K562 (cell line): ENCODE results near the gene EEFSEC. TPM values are rescaled to one million over a fixed set of nuclear protein-coding genes. Genes with fewer than 3 reads are reported as not detected.

Source experiments
- ATAC-seq: fragments of 200-7000 bp; cut with Tn5 transposase; 3 replicates; pipeline ENCODE4 v1.9.1; 2020; ENCODE audit warnings: moderate library complexity
- BruUV-seq: library from RNA; stranded (reverse); fragments of 400-500 nt; replicated peaks from 2 replicates; lab custom pipeline; 2021; lab: Mats Ljungman, UMichigan
- CTCF ChIA-PET: fragments of 300-600 bp; formaldehyde crosslinking; extraction: SDS; loops from one replicate; lab custom pipeline; 2021; ENCODE audit warnings: low intra/inter-chr PET ratio; lab: Yijun Ruan, JAX
- POLR2A ChIA-PET: fragments of 300-600, 350-650 bp; sonication (Branson Sonifier 250); formaldehyde crosslinking; extraction: SDS; loops from one replicate; lab custom pipeline; 2021; ENCODE audit warnings: antibody characterized with exemption, inconsistent platforms; lab: Yijun Ruan, JAX
- DNase-seq, 4 experiments: peaks; one replicate each; pipeline versions ENCODE4 v3.0.0 to v3.0.0-alpha.2; 2011 to 2018; ENCODE audit warnings: low spot score in 3 of 4, mixed read lengths in 3 of 4; ENCODE audit errors: extremely low read depth in 1 of 4
- FAIRE-seq: peaks from 2 replicates; lab custom pipeline; 2011; peaks lifted over from hg19 to GRCh38; lab: Jason Lieb, UNC
- H2AFZ ChIP-seq: 2 replicates; pipeline ENCODE4 v1.6.0; 2011; ENCODE audit warnings: low read depth, low read length, control low read depth, inconsistent platforms
- H3K27ac ChIP-seq: fragments of 200-600 bp; 3 replicates; pipeline ENCODE4 v1.8.0; 2011; ENCODE audit warnings: low read depth, mild to moderate bottlenecking, control low read depth, inconsistent platforms, low read length, moderate library complexity, mixed read lengths; ENCODE audit errors: extremely low read depth
- H3K27me3 ChIP-seq, 2 experiments: fragments of 300-600 bp in 1 of 2; 2 replicates in 1 of 2; 3 replicates in 1 of 2; pipeline versions ENCODE4 v1.6.0 to v1.8.0; 2011; ENCODE audit warnings: inconsistent platforms in 2 of 2, low read length in 2 of 2, mild to moderate bottlenecking in 1 of 2, mixed read lengths in 1 of 2, moderate library complexity in 1 of 2; ENCODE audit not compliant: control insufficient read depth in 2 of 2, insufficient read depth in 2 of 2
- H3K36me3 ChIP-seq: fragments of 300-600 bp; 3 replicates; pipeline ENCODE4 v1.8.0; 2011; ENCODE audit warnings: mild to moderate bottlenecking, low read length, inconsistent platforms; ENCODE audit not compliant: control insufficient read depth, insufficient read depth
- H3K4me1 ChIP-seq, 2 experiments: fragments of 200-600 bp in 1 of 2; replicated peaks in 1 of 2; 2 replicates in 1 of 2; 3 replicates in 1 of 2; pipeline versions ENCODE4 v1.5.1 to v1.8.0; 2011; ENCODE audit warnings: inconsistent platforms in 2 of 2, low read length in 2 of 2, mild to moderate bottlenecking in 1 of 2, mixed read lengths in 1 of 2, moderate library complexity in 1 of 2; ENCODE audit not compliant: control insufficient read depth in 2 of 2, insufficient read depth in 2 of 2
- H3K4me2 ChIP-seq: 2 replicates; pipeline ENCODE4 v1.6.1; 2011; ENCODE audit warnings: low read length, control low read depth, inconsistent platforms, mixed read lengths; ENCODE audit not compliant: insufficient read depth
- H3K4me3 ChIP-seq: fragments of 200-600 bp; sonication (generic), shearing (Covaris generic); 2 replicates; pipeline ENCODE4 v1.5.1; 2016; ENCODE audit warnings: control low read depth, inconsistent platforms
- H3K79me2 ChIP-seq: fragments of 200-600 bp; 3 replicates; pipeline ENCODE4 v1.8.0; 2011; ENCODE audit warnings: low read length, inconsistent platforms; ENCODE audit not compliant: control insufficient read depth, insufficient read depth
- H3K9ac ChIP-seq, 2 experiments: 2 replicates each; pipeline versions ENCODE4 v1.6.0 to v1.6.1; 2011; ENCODE audit warnings: low read depth in 2 of 2, low read length in 2 of 2, control low read depth in 1 of 2, inconsistent platforms in 1 of 2, mild to moderate bottlenecking in 1 of 2, mixed read lengths in 1 of 2; ENCODE audit not compliant: insufficient read depth in 1 of 2
- H3K9me1 ChIP-seq: one replicate; pipeline ENCODE4 v1.6.0; 2011; ENCODE audit warnings: inconsistent platforms, mild to moderate bottlenecking, low read length, moderate library complexity; ENCODE audit not compliant: control insufficient read depth, insufficient read depth
- H3K9me3 ChIP-seq: replicated peaks from 2 replicates; pipeline ENCODE4 v1.5.1; 2011; ENCODE audit warnings: low read depth, low read length, inconsistent platforms; ENCODE audit not compliant: control insufficient read depth, insufficient read depth
- H4K20me1 ChIP-seq: replicated peaks from 2 replicates; pipeline ENCODE4 v1.6.1; 2011; ENCODE audit warnings: low read length, inconsistent platforms, mixed read lengths; ENCODE audit not compliant: control insufficient read depth, insufficient read depth
- ARNT ChIP-seq, 2 experiments: fragments of 450-650 bp; IDR thresholded peaks; 2 replicates each; pipeline ENCODE4 v1.6.1; 2016; ENCODE audit warnings: mild to moderate bottlenecking in 1 of 2
- CBX1 ChIP-seq: sonication (generic); IDR thresholded peaks from 2 replicates; pipeline ENCODE4 v1.6.1; 2016; ENCODE audit warnings: antibody characterized with exemption, low read depth, mild to moderate bottlenecking
- KLF10 ChIP-seq: fragments of 250-450 bp; sonication (Bioruptor Pico); IDR thresholded peaks from 2 replicates; pipeline ENCODE4 v1.6.1; 2021; ENCODE audit warnings: matching md5 sums
- RBBP5 ChIP-seq: fragments of 200-600 bp; sonication (generic); IDR thresholded peaks from 2 replicates; pipeline ENCODE4 v1.6.1; 2012; ENCODE audit warnings: borderline replicate concordance, mild to moderate bottlenecking, low read length, control low read depth, inconsistent platforms; ENCODE audit not compliant: insufficient read depth, poor library complexity, severe bottlenecking
- SRSF9 ChIP-seq: fragments of 200-400 bp; formaldehyde crosslinking; IDR thresholded peaks from 2 replicates; pipeline ENCODE4 v1.6.1; 2017; ENCODE audit warnings: low read depth, low read length, borderline replicate concordance
- SUPT5H ChIP-seq: fragments of 450-650 bp; IDR thresholded peaks from 2 replicates; pipeline ENCODE4 v1.6.1; 2016
- TOE1 ChIP-seq, 2 experiments: fragments of 450-650 bp in 1 of 2; sonication (generic) in 1 of 2; formaldehyde crosslinking in 1 of 2; IDR thresholded peaks; 2 replicates each; pipeline versions ENCODE4 v1.7.1 to v1.8.0; 2016 to 2022; ENCODE audit warnings: borderline replicate concordance in 2 of 2, mild to moderate bottlenecking in 2 of 2, antibody characterized with exemption in 1 of 2, inconsistent platforms in 1 of 2, low read depth in 1 of 2, missing genetic modification reagents in 1 of 2, moderate library complexity in 1 of 2
- ZNF354B ChIP-seq: fragments of 250-450 bp; sonication (Bioruptor Pico); IDR thresholded peaks from 2 replicates; pipeline ENCODE4 v1.4.0; 2020
- ZNF695 ChIP-seq: fragments of 450-650 bp; formaldehyde crosslinking; IDR thresholded peaks from 2 replicates; pipeline ENCODE4 v1.4.0; 2020; ENCODE audit warnings: mild to moderate bottlenecking, moderate library complexity
- WGBS: fragments of 100-300 bp; shearing (Covaris generic); methylation state at CpG from one replicate; pipeline ENCODE4 v1.1.6; 2016; ENCODE audit warnings: low coverage, mixed read lengths; ENCODE audit not compliant: insufficient coverage; ENCODE audit errors: missing lambda C conversion rate; 5-methylcytosine and 5-hydroxymethylcytosine counted together
- in situ Hi-C: fragments of 300-500 bp; cut with MboI; formaldehyde crosslinking; loops from 4 replicates; pipeline ENCODE4 v1.15.0; 2018; ENCODE audit warnings: inconsistent platforms, mixed read lengths
- intact Hi-C: fragments of 100-400 bp; cut with micrococcal nuclease; formaldehyde crosslinking; loops from 2 replicates; pipeline ENCODE4 v1.14.2; 2022
- polyA plus RNA-seq, 8 experiments: library from polyadenylated mRNA; depleted of rRNA in 4 of 8; stranded (reverse) in 5 of 8; unstranded in 3 of 8; fragments of >200 nt; fragmentation: Nextera tagmentation in 2 of 8; fragmentation: Illumina TruSeq in 1 of 8; extraction: Ambion mirVana in 2 of 8; extraction: Trizol in 1 of 8; gene quantifications; 2 replicates each; pipeline versions ENCODE4 v1.2.1 to v1.2.3, GENCODE V29; 2011 to 2014; ENCODE audit warnings: inconsistent platforms in 1 of 8, missing spikeins in 1 of 8
- total RNA-seq, 7 experiments: library from RNA; depleted of rRNA in 6 of 7; stranded (reverse); fragments of >200 nt in 6 of 7; fragmentation: Illumina TruSeq in 2 of 7; extraction: Trizol in 2 of 7; gene quantifications; 2 replicates each; pipeline versions ENCODE4 v1.2.1 to v1.2.3, GENCODE V29; 2011 to 2021; ENCODE audit warnings: low replicate concordance in 1 of 7
- TF ChIP-seq, protein P1 (sequence below): fragments of 450-650 bp; IDR thresholded peaks from one replicate; pipeline ENCODE4 v1.6.1; 2018; ENCODE audit warnings: mild to moderate bottlenecking, moderate library complexity; ENCODE audit not compliant: partially characterized antibody

The EEFSEC gene
- total and polyA plus RNA-seq, 9 of the 15 experiments (the other 6 are each of a cell fraction or from before 2014, with no cell fraction given), result 0.35 to 11.8 (median 7.7) TPM

DNA sequence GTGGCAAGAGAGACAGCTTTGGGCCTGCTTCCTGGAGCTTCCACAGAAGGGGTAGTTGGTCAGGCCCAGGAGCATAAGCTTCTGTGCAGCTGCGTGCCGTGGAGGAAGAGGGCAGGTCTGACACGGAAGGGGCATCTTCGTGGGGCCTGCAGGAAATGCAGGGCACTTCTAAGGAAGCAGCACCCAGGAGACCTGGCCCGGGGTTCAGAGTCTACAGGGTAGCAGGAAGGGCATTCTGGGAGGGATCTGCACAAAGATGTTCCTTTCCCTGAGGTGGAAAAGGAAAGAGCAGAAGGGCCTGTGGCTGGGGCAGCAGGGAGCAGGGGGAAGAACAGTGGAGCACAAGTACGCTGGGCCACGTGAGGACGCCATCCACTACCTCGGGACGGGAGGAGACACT, 228.3 kb downstream of the EEFSEC start:
- BruUV-seq, result no TSS peak
- no peak overlapping the region for H3K27ac ChIP-seq
- H3K79me2 ChIP-seq, result no peaks in the 10 kb centered on the region
- TF ChIP-seq, protein P1, sequence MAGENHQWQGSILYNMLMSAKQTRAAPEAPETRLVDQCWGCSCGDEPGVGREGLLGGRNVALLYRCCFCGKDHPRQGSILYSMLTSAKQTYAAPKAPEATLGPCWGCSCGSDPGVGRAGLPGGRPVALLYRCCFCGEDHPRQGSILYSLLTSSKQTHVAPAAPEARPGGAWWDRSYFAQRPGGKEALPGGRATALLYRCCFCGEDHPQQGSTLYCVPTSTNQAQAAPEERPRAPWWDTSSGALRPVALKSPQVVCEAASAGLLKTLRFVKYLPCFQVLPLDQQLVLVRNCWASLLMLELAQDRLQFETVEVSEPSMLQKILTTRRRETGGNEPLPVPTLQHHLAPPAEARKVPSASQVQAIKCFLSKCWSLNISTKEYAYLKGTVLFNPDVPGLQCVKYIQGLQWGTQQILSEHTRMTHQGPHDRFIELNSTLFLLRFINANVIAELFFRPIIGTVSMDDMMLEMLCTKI, result no peak
- no peak for TF ChIP-seq ARNT (IDR thresholded peaks at IDR 0.05)
- no peak for TF ChIP-seq KLF10 (CRISPR knock-in tag)
- TF ChIP-seq ZNF695 (CRISPR knock-in tag), result no peak
- TF ChIP-seq CBX1, result no peak
- TF ChIP-seq SRSF9, result no peak
- no peak for TF ChIP-seq SUPT5H
- no peak for TF ChIP-seq TOE1 (IDR thresholded peaks at IDR 0.05; ENCODE audit: borderline replicate concordance)
- TF ChIP-seq TOE1 (CRISPR knock-in tag; IDR thresholded peaks at IDR 0.05; ENCODE audit: borderline replicate concordance, low read depth), result no peak
- TF ChIP-seq RBBP5, result no peak
- no peak for TF ChIP-seq ZNF354B (CRISPR knock-in tag)
- H3K4me3 ChIP-seq, result no peak overlapping the region
- no peak for DNase-seq
- H3K9ac ChIP-seq, result peak overlapping the region in 1 of 2 experiments; percentile 55; a peak in 2 of 4 replicates
- no peak for ATAC-seq
- CTCF ChIA-PET, result no interaction called here
- in situ Hi-C loops (no loop called here), intact Hi-C loops (no loop called here)
- H3K9me1 ChIP-seq, result no peaks in the 10 kb centered on the region
- H2AFZ ChIP-seq, result no peak overlapping the region
- H3K36me3 ChIP-seq, result no peaks in the 10 kb centered on the region
- POLR2A ChIA-PET, result interaction anchor here (1.0 kb wide), 1 partner anchor 20 kb away, joined by 4 read pairs; no protein-coding TSS in a partner anchor
- no peak overlapping the region for H3K4me2 ChIP-seq
- H3K27me3 ChIP-seq, result no peaks in the 10 kb centered on the region
- no peaks in the 10 kb centered on the region for H3K9me3 ChIP-seq
- no peak for FAIRE-seq
- H3K4me1 ChIP-seq, result peaks cover 16 to 37% of the 10 kb centered on the region in 2 experiments; a peak in 4 of 5 replicates
- no peaks in the 10 kb centered on the region for H4K20me1 ChIP-seq
- WGBS, result 75% methylated on average over 2 of the region's 10 CpGs
